HAP-1 (cell line): ENCODE data around the gene EML6.

Experiments used
- DNase-seq, 2 experiments: peaks; one replicate each; pipeline ENCODE4 v3.0.0-alpha.2; 2016 to 2020; ENCODE audit warnings: low spot score in 2 of 2
- H3K27me3 ChIP-seq: fragments of 250-450 bp; sonication (Bioruptor Pico); 2 replicates; pipeline ENCODE4 v1.5.1; 2020; ENCODE audit warnings: low read depth, mild to moderate bottlenecking, moderate library complexity
- H3K36me3 ChIP-seq: fragments of 250-450 bp; sonication (Bioruptor Pico); replicated peaks from 2 replicates; pipeline ENCODE4 v1.5.1; 2020; ENCODE audit warnings: mild to moderate bottlenecking
- H3K4me1 ChIP-seq: fragments of 250-450 bp; sonication (Bioruptor Pico); 2 replicates; pipeline ENCODE4 v1.5.1; 2020; ENCODE audit warnings: mild to moderate bottlenecking
- H3K4me3 ChIP-seq: fragments of 250-450 bp; sonication (Bioruptor Pico); 2 replicates; pipeline ENCODE4 v1.5.1; 2020; ENCODE audit warnings: mild to moderate bottlenecking, moderate library complexity
- H3K9me3 ChIP-seq: fragments of 250-450 bp; sonication (Bioruptor Pico); 2 replicates; pipeline ENCODE4 v1.5.1; 2020; ENCODE audit warnings: mild to moderate bottlenecking, moderate library complexity
- in situ Hi-C: fragments of 300-500 bp; cut with MboI; formaldehyde crosslinking; loops from 3 replicates; pipeline ENCODE4 v1.14.3; 2020; ENCODE audit warnings: low sequenced_read_pairs, inconsistent platforms, mixed read lengths

EML6 gene

GRCh38 chr2:54925022-54925421 is 201.6 kb downstream of the EML6 start:
- in situ Hi-C loops: no loop called here
- no peaks in the 10 kb centered on the region for H3K4me1 ChIP-seq
- no peak for DNase-seq
- H3K27me3 ChIP-seq: no peaks in the 10 kb centered on the region
- H3K9me3 ChIP-seq: no peaks in the 10 kb centered on the region; the same call in 1 of the 2 replicates
- no peaks in the 10 kb centered on the region for H3K36me3 ChIP-seq
- no peak overlapping the region for H3K4me3 ChIP-seq

GRCh38 chr2:54927085-54927750 is 203.8 kb downstream of the EML6 start:
- in situ Hi-C loops: no loop called here

GRCh38 chr2:54927751-54928615 is 204.5 kb downstream of the EML6 start:
- DNase-seq: no peak
- Histone ChIP-seq H3K4me1 (no peaks in the 10 kb centered on the region), H3K36me3 (no peaks in the 10 kb centered on the region), H3K4me3 (no peak overlapping the region), H3K9me3 (no peaks in the 10 kb centered on the region), H3K27me3 (no peaks in the 10 kb centered on the region)
- in situ Hi-C loops: no loop called here

More at GRCh38 chr2:54927085-54927750, 203.8 kb downstream of the EML6 start:
- no peaks in the 10 kb centered on the region for H3K36me3 ChIP-seq
- no peaks in the 10 kb centered on the region for H3K4me1 ChIP-seq
- H3K27me3 ChIP-seq: no peaks in the 10 kb centered on the region
- H3K4me3 ChIP-seq: no peak overlapping the region
- DNase-seq: no peak
- H3K9me3 ChIP-seq: no peaks in the 10 kb centered on the region

GRCh38 chr2:54928719-54929118 is 205.3 kb downstream of the EML6 start:
- DNase-seq: no peak
- no peak overlapping the region for H3K4me3 ChIP-seq

GRCh38 chr2:54931473-54931872 is 208.0 kb downstream of the EML6 start:
- Histone ChIP-seq H3K4me1 (no peaks in the 10 kb centered on the region), H3K4me3 (no peak overlapping the region), H3K27me3 (no peaks in the 10 kb centered on the region), H3K36me3 (no peaks in the 10 kb centered on the region), H3K9me3 (no peaks in the 10 kb centered on the region)
- in situ Hi-C loops: no loop called here
- DNase-seq: no peak

More at GRCh38 chr2:54928719-54929118, 205.3 kb downstream of the EML6 start:
- Histone ChIP-seq H3K27me3 (no peaks in the 10 kb centered on the region), H3K9me3 (no peaks in the 10 kb centered on the region), H3K4me1 (no peaks in the 10 kb centered on the region), H3K36me3 (no peaks in the 10 kb centered on the region)
- in situ Hi-C loops: no loop called here

GRCh38 chr2:54935389-54935788 is 211.9 kb downstream of the EML6 start:
- DNase-seq: no peak
- Histone ChIP-seq H3K4me1 (no peaks in the 10 kb centered on the region), H3K27me3 (no peaks in the 10 kb centered on the region), H3K36me3 (no peaks in the 10 kb centered on the region), H3K9me3 (no peaks in the 10 kb centered on the region), H3K4me3 (no peak overlapping the region)
- in situ Hi-C loops: no loop called here

- DNase-seq: no peak
- no peaks in the 10 kb centered on the region for H3K36me3 ChIP-seq
- no peak overlapping the region for H3K4me3 ChIP-seq
- in situ Hi-C loops: no loop called here
- no peaks in the 10 kb centered on the region for H3K4me1 ChIP-seq
- no peaks in the 10 kb centered on the region for H3K9me3 ChIP-seq
- no peaks in the 10 kb centered on the region for H3K27me3 ChIP-seq
These were observed 213.3 kb downstream of the EML6 start for GRCh38 chr2:54936766-54937165.

GRCh38 chr2:54939446-54940118 is 216.1 kb downstream of the EML6 start:
- Histone ChIP-seq H3K27me3 (no peaks in the 10 kb centered on the region), H3K9me3 (no peaks in the 10 kb centered on the region), H3K4me1 (no peaks in the 10 kb centered on the region), H3K4me3 (no peak overlapping the region), H3K36me3 (no peaks in the 10 kb centered on the region)
- in situ Hi-C loops: no loop called here
- no peak for DNase-seq

GRCh38 chr2:54940723-54941122 is 217.3 kb downstream of the EML6 start:
- in situ Hi-C loops: no loop called here
- Histone ChIP-seq H3K4me3 (no peak overlapping the region), H3K4me1 (no peaks in the 10 kb centered on the region), H3K36me3 (no peaks in the 10 kb centered on the region), H3K27me3 (no peaks in the 10 kb centered on the region), H3K9me3 (no peaks in the 10 kb centered on the region)
- DNase-seq: no peak

GRCh38 chr2:54941248-54941984 is 218.0 kb downstream of the EML6 start:
- in situ Hi-C loops: no loop called here
- no peak for DNase-seq
- Histone ChIP-seq H3K4me1 (no peaks in the 10 kb centered on the region), H3K27me3 (no peaks in the 10 kb centered on the region), H3K9me3 (no peaks in the 10 kb centered on the region), H3K4me3 (no peak overlapping the region), H3K36me3 (no peaks in the 10 kb centered on the region)

- H3K4me1 ChIP-seq: peaks cover 3% of the 10 kb centered on the region; the same call in 1 of the 2 replicates
- in situ Hi-C loops: no loop called here
- H3K27me3 ChIP-seq: no peaks in the 10 kb centered on the region
- no peak overlapping the region for H3K4me3 ChIP-seq
- no peaks in the 10 kb centered on the region for H3K36me3 ChIP-seq
- no peaks in the 10 kb centered on the region for H3K9me3 ChIP-seq
- no peak for DNase-seq
These were observed 218.9 kb downstream of the EML6 start for GRCh38 chr2:54942373-54942772.

- no peak for DNase-seq
- in situ Hi-C loops: no loop called here
- Histone ChIP-seq H3K4me1 (peaks cover 10% of the 10 kb centered on the region), H3K27me3 (no peaks in the 10 kb centered on the region), H3K9me3 (no peaks in the 10 kb centered on the region), H3K36me3 (no peaks in the 10 kb centered on the region), H3K4me3 (no peak overlapping the region)
These were observed 221.4 kb downstream of the EML6 start for GRCh38 chr2:54944724-54945326.
